K562 (cell line): ENCODE measurements around the gene NASP. TPM values are rescaled to one million over a fixed set of nuclear protein-coding genes. Genes with fewer than 3 reads are reported as not detected.

Source experiments
- ATAC-seq: fragments of 200-7000 bp; cut with Tn5 transposase; 3 replicates; pipeline ENCODE4 v1.9.1; 2020; ENCODE audit warnings: moderate library complexity
- BruUV-seq: library from RNA; stranded (reverse); fragments of 400-500 nt; replicated peaks from 2 replicates; lab custom pipeline; 2021; lab: Mats Ljungman, UMichigan
- CTCF ChIA-PET: fragments of 300-600 bp; formaldehyde crosslinking; extraction: SDS; loops from one replicate; lab custom pipeline; 2021; ENCODE audit warnings: low intra/inter-chr PET ratio; lab: Yijun Ruan, JAX
- POLR2A ChIA-PET: fragments of 300-600, 350-650 bp; sonication (Branson Sonifier 250); formaldehyde crosslinking; extraction: SDS; loops from one replicate; lab custom pipeline; 2021; ENCODE audit warnings: antibody characterized with exemption, inconsistent platforms; lab: Yijun Ruan, JAX
- DNase-seq, 4 experiments: peaks; one replicate each; pipeline versions ENCODE4 v3.0.0 to v3.0.0-alpha.2; 2011 to 2018; ENCODE audit warnings: low spot score in 3 of 4, mixed read lengths in 3 of 4; ENCODE audit errors: extremely low read depth in 1 of 4
- FAIRE-seq: peaks from 2 replicates; lab custom pipeline; 2011; peaks lifted over from hg19 to GRCh38; lab: Jason Lieb, UNC
- H2AFZ ChIP-seq: 2 replicates; pipeline ENCODE4 v1.6.0; 2011; ENCODE audit warnings: low read depth, low read length, control low read depth, inconsistent platforms
- H3K27ac ChIP-seq: fragments of 200-600 bp; 3 replicates; pipeline ENCODE4 v1.8.0; 2011; ENCODE audit warnings: low read depth, mild to moderate bottlenecking, control low read depth, inconsistent platforms, low read length, moderate library complexity, mixed read lengths; ENCODE audit errors: extremely low read depth
- H3K27me3 ChIP-seq, 2 experiments: fragments of 300-600 bp in 1 of 2; 2 replicates in 1 of 2; 3 replicates in 1 of 2; pipeline versions ENCODE4 v1.6.0 to v1.8.0; 2011; ENCODE audit warnings: inconsistent platforms in 2 of 2, low read length in 2 of 2, mild to moderate bottlenecking in 1 of 2, mixed read lengths in 1 of 2, moderate library complexity in 1 of 2; ENCODE audit not compliant: control insufficient read depth in 2 of 2, insufficient read depth in 2 of 2
- H3K36me3 ChIP-seq: fragments of 300-600 bp; 3 replicates; pipeline ENCODE4 v1.8.0; 2011; ENCODE audit warnings: mild to moderate bottlenecking, low read length, inconsistent platforms; ENCODE audit not compliant: control insufficient read depth, insufficient read depth
- H3K4me1 ChIP-seq, 2 experiments: fragments of 200-600 bp in 1 of 2; replicated peaks in 1 of 2; 2 replicates in 1 of 2; 3 replicates in 1 of 2; pipeline versions ENCODE4 v1.5.1 to v1.8.0; 2011; ENCODE audit warnings: inconsistent platforms in 2 of 2, low read length in 2 of 2, mild to moderate bottlenecking in 1 of 2, mixed read lengths in 1 of 2, moderate library complexity in 1 of 2; ENCODE audit not compliant: control insufficient read depth in 2 of 2, insufficient read depth in 2 of 2
- H3K4me2 ChIP-seq: 2 replicates; pipeline ENCODE4 v1.6.1; 2011; ENCODE audit warnings: low read length, control low read depth, inconsistent platforms, mixed read lengths; ENCODE audit not compliant: insufficient read depth
- H3K4me3 ChIP-seq: fragments of 200-600 bp; sonication (generic), shearing (Covaris generic); 2 replicates; pipeline ENCODE4 v1.5.1; 2016; ENCODE audit warnings: control low read depth, inconsistent platforms
- H3K79me2 ChIP-seq: fragments of 200-600 bp; 3 replicates; pipeline ENCODE4 v1.8.0; 2011; ENCODE audit warnings: low read length, inconsistent platforms; ENCODE audit not compliant: control insufficient read depth, insufficient read depth
- H3K9ac ChIP-seq, 2 experiments: 2 replicates each; pipeline versions ENCODE4 v1.6.0 to v1.6.1; 2011; ENCODE audit warnings: low read depth in 2 of 2, low read length in 2 of 2, control low read depth in 1 of 2, inconsistent platforms in 1 of 2, mild to moderate bottlenecking in 1 of 2, mixed read lengths in 1 of 2; ENCODE audit not compliant: insufficient read depth in 1 of 2
- H3K9me1 ChIP-seq: one replicate; pipeline ENCODE4 v1.6.0; 2011; ENCODE audit warnings: inconsistent platforms, mild to moderate bottlenecking, low read length, moderate library complexity; ENCODE audit not compliant: control insufficient read depth, insufficient read depth
- H3K9me3 ChIP-seq: replicated peaks from 2 replicates; pipeline ENCODE4 v1.5.1; 2011; ENCODE audit warnings: low read depth, low read length, inconsistent platforms; ENCODE audit not compliant: control insufficient read depth, insufficient read depth
- H4K20me1 ChIP-seq: replicated peaks from 2 replicates; pipeline ENCODE4 v1.6.1; 2011; ENCODE audit warnings: low read length, inconsistent platforms, mixed read lengths; ENCODE audit not compliant: control insufficient read depth, insufficient read depth
- BRCA1 ChIP-seq, 2 experiments: fragments of 450-650 bp in 1 of 2; sonication (generic) in 1 of 2; formaldehyde crosslinking in 1 of 2; IDR thresholded peaks; 2 replicates each; pipeline versions ENCODE4 v1.5.0 to v1.6.1; 2017 to 2020; ENCODE audit warnings: mild to moderate bottlenecking in 1 of 2, missing genetic modification reagents in 1 of 2
- BRD4 ChIP-seq: fragments of 200-600 bp; sonication (generic); IDR thresholded peaks from 2 replicates; pipeline ENCODE4 v1.6.1; 2017; ENCODE audit warnings: inconsistent platforms
- FOXK1 ChIP-seq: sonication (generic); formaldehyde crosslinking; IDR thresholded peaks from 2 replicates; pipeline ENCODE4 v1.8.0; 2022; ENCODE audit warnings: missing genetic modification reagents, mild to moderate bottlenecking, borderline replicate concordance
- KAT8 ChIP-seq: fragments of 450-650 bp; IDR thresholded peaks from 2 replicates; pipeline ENCODE4 v1.6.1; 2016; ENCODE audit warnings: low read depth, mild to moderate bottlenecking
- NFYB ChIP-seq: IDR thresholded peaks from 2 replicates; pipeline ENCODE4 v1.6.1; 2011; ENCODE audit warnings: mild to moderate bottlenecking, moderate library complexity; ENCODE audit not compliant: insufficient read length; ENCODE audit errors: extremely low read depth
- TAF1 ChIP-seq: IDR thresholded peaks from 2 replicates; pipeline ENCODE4 v1.6.1; 2011; ENCODE audit warnings: mild to moderate bottlenecking, low read length, moderate library complexity; ENCODE audit not compliant: insufficient read depth, control insufficient read depth, severe bottlenecking; ENCODE audit errors: extremely low read depth
- ZNF263 ChIP-seq: sonication (generic); formaldehyde crosslinking; IDR thresholded peaks from 2 replicates; pipeline ENCODE4 v1.8.0; 2022; ENCODE audit warnings: mild to moderate bottlenecking, missing genetic modification reagents, borderline replicate concordance
- WGBS: fragments of 100-300 bp; shearing (Covaris generic); methylation state at CpG from one replicate; pipeline ENCODE4 v1.1.6; 2016; ENCODE audit warnings: low coverage, mixed read lengths; ENCODE audit not compliant: insufficient coverage; ENCODE audit errors: missing lambda C conversion rate; 5-methylcytosine and 5-hydroxymethylcytosine counted together
- in situ Hi-C: fragments of 300-500 bp; cut with MboI; formaldehyde crosslinking; loops from 4 replicates; pipeline ENCODE4 v1.15.0; 2018; ENCODE audit warnings: inconsistent platforms, mixed read lengths
- intact Hi-C: fragments of 100-400 bp; cut with micrococcal nuclease; formaldehyde crosslinking; loops from 2 replicates; pipeline ENCODE4 v1.14.2; 2022
- polyA plus RNA-seq, 8 experiments: library from polyadenylated mRNA; depleted of rRNA in 4 of 8; stranded (reverse) in 5 of 8; unstranded in 3 of 8; fragments of >200 nt; fragmentation: Nextera tagmentation in 2 of 8; fragmentation: Illumina TruSeq in 1 of 8; extraction: Ambion mirVana in 2 of 8; extraction: Trizol in 1 of 8; gene quantifications; 2 replicates each; pipeline versions ENCODE4 v1.2.1 to v1.2.3, GENCODE V29; 2011 to 2014; ENCODE audit warnings: inconsistent platforms in 1 of 8, missing spikeins in 1 of 8
- total RNA-seq, 7 experiments: library from RNA; depleted of rRNA in 6 of 7; stranded (reverse); fragments of >200 nt in 6 of 7; fragmentation: Illumina TruSeq in 2 of 7; extraction: Trizol in 2 of 7; gene quantifications; 2 replicates each; pipeline versions ENCODE4 v1.2.1 to v1.2.3, GENCODE V29; 2011 to 2021; ENCODE audit warnings: low replicate concordance in 1 of 7

The NASP gene
- total and polyA plus RNA-seq, 9 of the 15 experiments (the other 6 are each of a cell fraction or from before 2014, with no cell fraction given), result 199 to 578 (median 419) TPM

DNA sequence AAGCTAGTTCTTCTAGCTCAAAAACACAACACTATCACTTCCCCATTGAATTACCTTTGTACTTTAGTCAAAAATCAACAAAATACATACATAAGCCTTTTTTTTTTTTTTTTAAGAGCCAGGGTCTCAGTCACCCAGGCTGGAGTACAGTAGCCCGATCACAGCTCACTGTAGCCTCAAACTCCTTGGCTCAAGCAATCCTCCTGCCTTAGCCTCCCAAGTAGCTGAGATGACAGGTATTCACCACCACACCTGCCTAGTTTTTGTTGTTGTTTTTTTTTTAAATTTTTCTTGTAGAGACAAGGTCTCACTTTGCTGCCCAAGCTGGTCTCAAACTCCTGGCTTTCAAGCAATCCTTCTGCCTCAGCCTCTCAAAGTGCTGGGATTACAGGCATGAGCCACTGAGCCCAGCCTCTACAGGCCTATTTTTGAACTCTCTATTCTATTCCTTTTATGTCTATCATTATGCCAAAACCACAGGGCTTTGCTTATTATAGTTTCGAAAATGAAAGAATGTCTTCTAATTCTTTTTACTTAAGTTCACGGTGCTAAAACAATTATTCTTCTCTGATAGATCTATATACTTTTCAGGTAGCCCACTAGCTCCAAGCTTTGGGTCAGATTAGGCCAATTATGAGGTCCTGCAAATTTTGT lies 72.9 kb downstream of the NASP start:
- Histone ChIP-seq H3K4me3 (no peak overlapping the region), H3K27me3 (no peaks in the 10 kb centered on the region), H3K9me1 (no peaks in the 10 kb centered on the region), H3K27ac (no peak overlapping the region), H3K79me2 (peaks cover 24% of the 10 kb centered on the region), H3K4me1 (no peaks in the 10 kb centered on the region), H3K9ac (no peak overlapping the region), H3K4me2 (no peak overlapping the region), H2AFZ (no peak overlapping the region), H3K9me3 (no peaks in the 10 kb centered on the region), H4K20me1 (no peaks in the 10 kb centered on the region), H3K36me3 (peaks cover 99% of the 10 kb centered on the region)
- POLR2A ChIA-PET, result interaction anchor here (0.6 to 5.2 kb wide), 5 partner anchors 11 to 220 kb away, joined by 3 to 35 read pairs (median 4); no protein-coding TSS in a partner anchor
- no peak for FAIRE-seq
- intact Hi-C loops (no loop called here), in situ Hi-C loops (no loop called here)
- no peak for DNase-seq
- 94% methylated on average over 3 of the region's 3 CpGs for WGBS
- no peak for ATAC-seq
- BruUV-seq, result no TSS peak
- CTCF ChIA-PET, result no interaction called here
- TF ChIP-seq TAF1 (no peak), BRD4 (no peak), KAT8 (no peak), NFYB (no peak), FOXK1 (CRISPR knock-in tag) (no peak), ZNF263 (CRISPR knock-in tag) (no peak), BRCA1 (IDR thresholded peaks at IDR 0.05) (no peak), BRCA1 (CRISPR knock-in tag; IDR thresholded peaks at IDR 0.05) (no peak)
